Activated T-cell treated with anti-CD3 and anti-CD28 coated beads, Interleukin-2, amount 50 U/mL, for 72 hours (primary cell): ENCODE measurements around the gene ZNF860. TPM values are rescaled to one million over a fixed set of nuclear protein-coding genes. Genes with fewer than 3 reads are reported as not detected.
A peak's percentile ranks its signal among the peaks of the same experiment; 100 is the strongest.
"Not testable (repeated sequence)": the region's sequence is repeated elsewhere in the genome, so short reads cannot be mapped to it uniquely, and the experiment has no call there.

Experiments used
- ATAC-seq, 2 donors: fragments of 150-1000 bp; cut with Tn5 transposase; replicated peaks in 1 of 2; 2 replicates each; pipeline ENCODE4 v1.10.0; 2021; ENCODE audit warnings: moderate library complexity in 2 of 2, mild to moderate bottlenecking in 1 of 2
- DNase-seq, 2 donors: peaks; one replicate each; pipeline ENCODE4 v3.0.0; 2021 to 2022; ENCODE audit warnings: mixed read lengths in 1 of 2
- H3K27ac Mint-ChIP-seq: one replicate; pipeline ENCODE4 v1.8.0; 2022; ENCODE audit warnings: mild to moderate bottlenecking, moderate library complexity, mixed read lengths
- H3K27me3 Mint-ChIP-seq: one replicate; pipeline ENCODE4 v1.8.0; 2022; ENCODE audit warnings: low read depth, mixed read lengths
- H3K36me3 Mint-ChIP-seq, 2 donors: one replicate each; pipeline ENCODE4 v1.8.0; 2022; ENCODE audit warnings: mixed read lengths in 2 of 2, mild to moderate bottlenecking in 1 of 2; ENCODE audit not compliant: insufficient read depth in 2 of 2
- H3K4me1 Mint-ChIP-seq: one replicate; pipeline ENCODE4 v1.8.0; 2022; ENCODE audit warnings: low read depth, mixed read lengths
- H3K4me3 Mint-ChIP-seq, 2 donors: one replicate each; pipeline ENCODE4 v1.8.0; 2022; ENCODE audit warnings: mild to moderate bottlenecking in 2 of 2, mixed read lengths in 2 of 2, moderate library complexity in 2 of 2
- H3K9me3 Mint-ChIP-seq, 2 donors: one replicate each; pipeline ENCODE4 v1.8.0; 2022; ENCODE audit warnings: mixed read lengths in 2 of 2
- total RNA-seq, 2 donors: library from RNA; stranded (reverse); gene quantifications; one replicate each; pipeline ENCODE4 v1.2.3, GENCODE V29; 2022

Gene ZNF860
- total RNA-seq, 2 donors from 2014 or later = 0.14 TPM; not detected in 1

- peak in 1 of 2 donors; percentile 19 for DNase-seq
- not testable (repeated sequence) for H3K4me1 Mint-ChIP-seq, H3K9me3 Mint-ChIP-seq
These were observed 29.1 kb downstream of the ZNF860 start for GRCh38 chr3:32010699-32011098.

DNA sequence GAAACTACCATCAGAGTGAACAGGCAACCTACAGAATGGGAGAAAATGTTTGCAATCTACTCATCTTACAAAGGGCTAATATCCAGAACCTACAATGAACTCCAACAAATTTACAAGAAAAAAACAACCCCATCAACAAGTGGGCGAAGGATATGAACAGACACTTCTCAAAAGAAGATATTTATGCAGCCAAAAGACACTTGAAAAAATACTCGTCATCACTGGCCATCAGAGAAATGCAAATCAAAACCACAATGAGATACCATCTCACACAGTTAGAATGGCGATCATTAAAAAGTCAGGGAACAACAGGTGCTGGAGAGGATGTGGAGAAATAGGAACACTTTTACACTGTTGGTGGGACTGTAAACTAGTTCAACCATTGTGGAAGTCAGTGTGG is 34.1 kb downstream of the ZNF860 start:
- H3K9me3 Mint-ChIP-seq, DNase-seq, H3K4me3 Mint-ChIP-seq, ATAC-seq, H3K4me1 Mint-ChIP-seq, H3K27ac Mint-ChIP-seq, H3K36me3 Mint-ChIP-seq: not testable (repeated sequence)
- peaks cover 26% of the 10 kb centered on the region for H3K27me3 Mint-ChIP-seq

More at GRCh38 chr3:32010699-32011098, 29.1 kb downstream of the ZNF860 start:
- peaks cover 33% of the 10 kb centered on the region for H3K27me3 Mint-ChIP-seq
- H3K36me3 Mint-ChIP-seq, ATAC-seq, H3K4me3 Mint-ChIP-seq, H3K27ac Mint-ChIP-seq: not testable (repeated sequence)

DNA sequence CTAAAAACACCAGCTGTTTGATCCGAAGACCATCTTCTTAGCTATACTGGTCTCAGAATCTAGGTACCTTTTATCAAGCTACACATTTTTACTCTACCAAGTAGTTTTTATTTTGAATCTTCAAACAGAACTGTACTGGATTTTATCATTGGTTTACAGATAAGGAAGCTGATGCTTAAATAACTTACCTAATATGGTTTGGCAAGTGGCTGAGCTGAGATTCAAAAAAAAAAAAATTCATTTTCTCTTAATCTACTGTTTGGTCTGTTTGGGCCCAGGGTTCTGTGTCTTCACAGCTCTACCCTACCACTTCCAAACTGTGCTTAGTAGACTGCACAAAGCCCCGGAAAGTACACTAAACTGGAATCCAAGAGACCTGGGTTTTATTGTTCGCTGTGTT is 35.7 kb downstream of the ZNF860 start:
- Mint-ChIP-seq H3K27me3 (peaks cover 17% of the 10 kb centered on the region), H3K27ac (no peak overlapping the region), H3K9me3 (peaks cover 0 to 1% of the 10 kb centered on the region in 2 donors), H3K4me1 (peaks cover 9% of the 10 kb centered on the region), H3K36me3 (no peaks in the 10 kb centered on the region), H3K4me3 (no peak overlapping the region)
- no peak for ATAC-seq
- DNase-seq = no peak

DNA sequence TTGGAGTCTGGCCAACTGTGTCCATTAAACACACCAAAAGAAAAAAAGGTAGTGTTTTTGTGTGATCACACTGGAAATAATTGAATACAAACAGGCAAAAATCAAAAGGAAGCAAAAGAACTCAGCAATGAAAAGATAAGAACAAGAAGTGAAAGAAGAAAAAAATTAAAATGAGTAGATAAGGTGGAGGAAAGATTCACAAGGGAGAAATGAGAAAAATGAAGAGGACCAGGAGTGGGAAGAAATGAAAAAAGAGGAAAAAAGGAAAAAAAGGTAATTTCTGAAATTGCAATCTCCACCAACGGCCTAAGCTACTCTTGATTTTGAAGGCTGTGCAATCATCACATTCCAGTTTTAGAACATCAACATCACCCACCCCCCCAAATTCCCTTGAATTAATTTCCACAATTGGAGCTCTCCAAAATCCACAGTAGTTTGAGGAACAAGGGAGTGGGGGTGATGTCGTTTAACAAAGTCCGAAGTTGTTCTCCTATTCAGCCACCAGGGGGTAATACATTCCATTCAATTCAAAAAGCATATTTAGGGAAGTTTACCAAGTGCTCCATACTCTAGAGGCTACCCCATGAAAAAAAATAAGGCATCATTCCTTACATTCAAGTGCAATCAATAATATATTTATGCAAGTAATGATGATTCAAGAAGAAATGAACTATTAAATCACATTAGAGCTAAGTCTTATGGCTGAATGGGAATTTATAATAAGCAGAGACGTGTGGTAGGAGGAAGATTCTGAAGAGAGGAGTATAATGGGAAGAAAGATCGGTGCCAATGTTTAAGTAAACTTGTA is 37.4 kb downstream of the ZNF860 start:
- Mint-ChIP-seq H3K4me1 (peaks cover 9% of the 10 kb centered on the region), H3K4me3 (no peak overlapping the region), H3K27me3 (no peaks in the 10 kb centered on the region), H3K36me3 (no peaks in the 10 kb centered on the region), H3K27ac (no peak overlapping the region), H3K9me3 (no peaks in the 10 kb centered on the region)
- DNase-seq (peak in 1 of 2 donors; percentile 8), ATAC-seq (no peak)

DNA sequence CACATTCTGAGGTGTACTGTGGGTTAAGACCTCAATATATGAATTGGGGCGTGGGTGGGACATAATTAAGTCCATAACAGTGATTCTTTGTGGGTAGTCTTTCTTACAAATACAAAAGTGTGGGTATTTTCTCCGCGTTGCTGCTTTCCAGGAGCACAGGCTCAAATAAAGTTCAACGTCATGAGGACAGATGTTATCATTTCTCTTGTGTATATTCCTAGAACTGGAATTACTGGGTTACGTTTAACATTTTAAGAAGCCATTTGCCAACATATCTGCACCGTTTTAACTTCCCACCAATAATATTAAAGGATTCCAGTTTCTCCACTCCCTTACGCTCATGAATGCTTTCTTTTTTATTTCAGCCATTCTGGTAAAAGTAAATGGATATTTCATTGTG is 39.6 kb downstream of the ZNF860 start:
- ATAC-seq (no peak), DNase-seq (no peak)
- Mint-ChIP-seq H3K4me1 (peaks cover 9% of the 10 kb centered on the region), H3K4me3 (no peak overlapping the region), H3K27ac (no peak overlapping the region), H3K36me3 (no peaks in the 10 kb centered on the region), H3K9me3 (no peaks in the 10 kb centered on the region), H3K27me3 (no peaks in the 10 kb centered on the region)

GRCh38 chr3:32021748-32022147 is 40.2 kb downstream of the ZNF860 start:
- Mint-ChIP-seq H3K4me3 (no peak overlapping the region), H3K36me3 (no peaks in the 10 kb centered on the region), H3K4me1 (peaks cover 9% of the 10 kb centered on the region), H3K9me3 (no peaks in the 10 kb centered on the region), H3K27me3 (peaks cover 3% of the 10 kb centered on the region), H3K27ac (no peak overlapping the region)
- DNase-seq (no peak), ATAC-seq (no peak)

GRCh38 chr3:32022947-32023346 is 41.4 kb downstream of the ZNF860 start:
- no peak overlapping the region for H3K4me3 Mint-ChIP-seq

DNA sequence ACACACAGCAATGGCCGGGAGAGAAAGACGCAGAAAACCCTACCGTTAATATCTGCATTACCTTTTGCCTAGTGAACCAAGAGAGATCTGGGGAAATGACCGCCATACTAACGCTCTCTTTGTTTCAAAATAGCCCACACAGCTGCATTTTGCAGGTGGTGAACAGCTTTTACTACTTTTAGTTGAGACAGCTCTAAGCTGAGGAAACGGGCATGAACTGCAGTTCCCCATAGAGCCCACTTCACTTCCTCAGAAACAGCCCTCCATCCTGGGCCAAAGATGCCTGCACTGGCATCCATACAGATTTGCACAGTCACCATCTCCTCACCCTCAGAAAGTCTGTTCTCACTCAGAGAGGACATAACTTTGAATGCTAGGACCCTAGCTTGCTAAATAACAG is 45.0 kb downstream of the ZNF860 start:
- DNase-seq = no peak
- no peaks in the 10 kb centered on the region for H3K9me3 Mint-ChIP-seq
- H3K4me3 Mint-ChIP-seq = no peak overlapping the region
- no peak overlapping the region for H3K27ac Mint-ChIP-seq
- no peaks in the 10 kb centered on the region for H3K4me1 Mint-ChIP-seq
- ATAC-seq = no peak
- peaks cover 10% of the 10 kb centered on the region for H3K27me3 Mint-ChIP-seq
- H3K36me3 Mint-ChIP-seq = no peaks in the 10 kb centered on the region

More at GRCh38 chr3:32022947-32023346, 41.4 kb downstream of the ZNF860 start:
- Mint-ChIP-seq H3K27ac (no peak overlapping the region), H3K9me3 (no peaks in the 10 kb centered on the region), H3K27me3 (peaks cover 10% of the 10 kb centered on the region), H3K36me3 (no peaks in the 10 kb centered on the region), H3K4me1 (peaks cover 9% of the 10 kb centered on the region)
- no peak for DNase-seq
- ATAC-seq = no peak

- no peak overlapping the region for H3K27ac Mint-ChIP-seq
- H3K4me3 Mint-ChIP-seq = no peak overlapping the region
- H3K27me3 Mint-ChIP-seq = peaks cover 7% of the 10 kb centered on the region
- peaks cover 6 to 9% of the 10 kb centered on the region in 2 donors for H3K36me3 Mint-ChIP-seq
- no peak for DNase-seq
- H3K9me3 Mint-ChIP-seq = peaks cover 5 to 7% of the 10 kb centered on the region in 2 donors
- ATAC-seq = no peak
- no peaks in the 10 kb centered on the region for H3K4me1 Mint-ChIP-seq
These were observed 56.4 kb downstream of the ZNF860 start for GRCh38 chr3:32037932-32038267.

DNA sequence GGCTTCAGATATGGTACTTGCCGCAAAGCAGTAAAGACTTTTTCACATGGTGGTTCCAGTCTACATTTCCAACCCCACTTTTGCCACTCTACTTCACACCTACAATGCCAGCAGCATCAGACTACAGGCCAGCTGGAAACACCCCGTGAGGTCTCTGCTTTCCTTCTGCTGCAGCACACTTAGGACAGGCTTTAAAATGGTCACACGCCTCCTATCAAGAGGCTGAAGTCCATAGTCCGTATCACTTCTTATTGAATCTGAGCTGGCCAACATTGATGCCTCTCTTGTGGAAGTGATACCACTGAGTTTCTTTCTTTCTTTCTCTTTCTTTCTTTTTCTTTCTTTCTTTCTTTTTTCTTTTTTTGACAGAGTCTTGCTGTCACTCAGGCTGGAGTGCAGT is 59.8 kb downstream of the ZNF860 start:
- Mint-ChIP-seq H3K27me3 (no peaks in the 10 kb centered on the region), H3K4me1 (no peaks in the 10 kb centered on the region), H3K36me3 (peaks cover 6 to 9% of the 10 kb centered on the region in 2 donors), H3K27ac (no peak overlapping the region), H3K4me3 (no peak overlapping the region), H3K9me3 (peaks cover 5 to 10% of the 10 kb centered on the region in 2 donors)
- no peak for DNase-seq
- no peak for ATAC-seq

Other genes with a start within 250 kb of the ZNF860 start
- gene OSBPL10, start 488 bp upstream of the ZNF860 start, total RNA-seq = 1 to 10 TPM; 2.2 to 5.1 TPM
- gene GPD1L, start 124.9 kb downstream of the ZNF860 start, total RNA-seq = 10 to 100 TPM; 20.6 to 24.2 TPM